ENCODE data around the gene ZCWPW1. TPM values are rescaled to one million over a fixed set of nuclear protein-coding genes. Genes with fewer than 3 reads are reported as not detected.

The ZCWPW1 gene
- total and polyA plus RNA-seq, 10 of the 15 experiments (the other 5 are each of a cell fraction or from before 2014, with no cell fraction given) = 1.3 to 4.4 (median 3.7) TPM

- ChIA-PET RAD21 (ENCODE audit: unreplicated experiment) (interaction anchor here (1.3 to 2.0 kb wide), 2 partner anchors 59 to 67 kb away, joined by 3 to 4 read pairs; no protein-coding TSS in a partner anchor), SMC1A (ENCODE audit: uncharacterized antibody, unreplicated experiment) (interaction anchor here (0.6 to 1.4 kb wide), 3 partner anchors 17 to 22 kb away, joined by 3 to 6 read pairs (median 4); no protein-coding TSS in a partner anchor), CTCF (interaction anchor here (0.6 to 1.9 kb wide), 3 partner anchors 9 to 59 kb away, joined by 3 to 6 read pairs (median 4); no protein-coding TSS in a partner anchor), POLR2A (interaction anchor here (0.6 to 1.2 kb wide), 4 partner anchors 9 to 53 kb away, joined by 3 to 5 read pairs (median 4); no protein-coding TSS in a partner anchor)
- Histone ChIP-seq H3K79me2 (ENCODE audit: control insufficient read depth, insufficient read depth, low read length) (peaks cover 56% of the 10 kb centered on the region), H3K27me3 (replicated peaks in 1 of 2; ENCODE audit: control insufficient read depth in 2 of 2, insufficient read depth in 2 of 2, low read length in 1 of 2) (no peaks in the 10 kb centered on the region), H4K20me1 (ENCODE audit: control insufficient read depth, insufficient read depth) (no peaks in the 10 kb centered on the region), H3K27ac (ENCODE audit: control insufficient read depth, insufficient read depth) (no peak overlapping the region), H3K4me2 (ENCODE audit: control insufficient read depth, insufficient read depth) (peak overlapping the region; percentile 5), H3K4me3 (no peak overlapping the region), H3K9ac (ENCODE audit: control insufficient read depth, insufficient read depth, low read length) (no peak overlapping the region), H3K9me3 (replicated peaks; ENCODE audit: control insufficient read depth, insufficient read depth, low read length) (no peaks in the 10 kb centered on the region), H2AFZ (ENCODE audit: control insufficient read depth, low read depth, low read length) (no peak overlapping the region), H3K36me3 (ENCODE audit: control insufficient read depth in 2 of 2, insufficient read depth in 2 of 2, low read length in 1 of 2) (peaks cover 5 to 16% of the 10 kb centered on the region in 2 experiments; a peak in 3 of 4 replicates), H3K4me1 (ENCODE audit: control insufficient read depth, insufficient read depth, low read length) (peaks cover 24% of the 10 kb centered on the region)
- WGBS (ENCODE audit: insufficient coverage, insufficient replicate concordance, low lambda C conversion rate, missing lambda C conversion rate) = 64% methylated on average over 10 of the region's 10 CpGs
- TF ChIP-seq BHLHE40 (IDR thresholded peaks at IDR 0.05; ENCODE audit: borderline replicate concordance in 1 of 2, low read depth in 2 of 2, low read length in 1 of 2) (peak; percentile 51 to 74; a peak in 2 of 4 replicates), ASH2L (IDR thresholded peaks at IDR 0.05; ENCODE audit: borderline replicate concordance, low read depth) (no peak), POLR2AphosphoS5 (IDR thresholded peaks at IDR 0.05; ENCODE audit: low read length) (peak; percentile 68; the same call in 1 of the 2 replicates), POLR2A (IDR thresholded peaks at IDR 0.05; ENCODE audit: low read depth, low read length) (peak; percentile 35; the same call in 1 of the 2 replicates)
- intact Hi-C loops (cut with micrococcal nuclease; ENCODE audit: unreplicated experiment) (no loop called here), in situ Hi-C loops (cut with MboI) (no loop called here)
- DNase-seq (ENCODE audit: low read depth, low spot score) = no peak
- ATAC-seq = no peak
- no TSS peak for BruUV-seq (replicated peaks)
- FAIRE-seq = no peak
Observed at GRCh38 chr7:100433592-100434296, 5.2 kb upstream of the ZCWPW1 start.

DNA sequence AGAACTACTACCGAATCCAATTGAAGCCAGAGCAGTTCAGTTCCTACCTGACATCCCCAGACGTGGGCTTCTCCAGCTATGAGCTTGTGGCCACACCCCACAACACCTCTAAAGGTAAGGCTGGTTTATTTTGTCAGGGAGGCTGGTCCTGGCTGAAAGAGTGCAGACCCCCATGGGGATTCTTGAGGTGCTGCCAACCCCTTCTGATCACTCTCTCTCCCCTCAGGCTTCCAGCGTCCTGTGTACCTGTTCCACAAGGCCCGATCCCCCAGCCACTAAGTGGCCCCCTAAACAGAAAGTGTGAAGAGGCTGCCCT is 4.7 kb upstream of the ZCWPW1 start:
- FAIRE-seq (no peak), DNase-seq (ENCODE audit: low read depth, low spot score) (no peak), ATAC-seq (no peak)
- ChIA-PET CTCF (interaction anchor here (1.9 kb wide), 1 partner anchor 58 kb away, joined by 4 read pairs; no protein-coding TSS in a partner anchor), RAD21 (ENCODE audit: unreplicated experiment) (interaction anchor here (1.3 to 2.0 kb wide), 2 partner anchors 58 to 67 kb away, joined by 3 to 4 read pairs; no protein-coding TSS in a partner anchor), POLR2A (interaction anchor here (0.9 to 1.0 kb wide), 2 partner anchors 26 to 31 kb away, joined by 3 to 5 read pairs; partner anchors contain the start of gene SPACDR), SMC1A (ENCODE audit: uncharacterized antibody, unreplicated experiment) (no interaction called here)
- peak overlapping the region; percentile 0; the same call in 1 of the 2 replicates for H3K4me2 ChIP-seq (ENCODE audit: control insufficient read depth, insufficient read depth)
- no peak overlapping the region for H3K4me3 ChIP-seq
- H4K20me1 ChIP-seq (ENCODE audit: control insufficient read depth, insufficient read depth) = no peaks in the 10 kb centered on the region
- H2AFZ ChIP-seq (ENCODE audit: control insufficient read depth, low read depth, low read length) = no peak overlapping the region
- intact Hi-C loops (cut with micrococcal nuclease; ENCODE audit: unreplicated experiment) (no loop called here), in situ Hi-C loops (cut with MboI) (no loop called here)
- H3K79me2 ChIP-seq (ENCODE audit: control insufficient read depth, insufficient read depth, low read length) = peaks cover 56% of the 10 kb centered on the region
- BruUV-seq (replicated peaks) = no TSS peak
- no peaks in the 10 kb centered on the region for H3K9me3 ChIP-seq (replicated peaks; ENCODE audit: control insufficient read depth, insufficient read depth, low read length)
- no peak overlapping the region for H3K27ac ChIP-seq (ENCODE audit: control insufficient read depth, insufficient read depth)
- H3K27me3 ChIP-seq (replicated peaks in 1 of 2; ENCODE audit: control insufficient read depth in 2 of 2, insufficient read depth in 2 of 2, low read length in 1 of 2) = no peaks in the 10 kb centered on the region
- H3K36me3 ChIP-seq (ENCODE audit: control insufficient read depth in 2 of 2, insufficient read depth in 2 of 2, low read length in 1 of 2) = peaks cover 5 to 16% of the 10 kb centered on the region in 2 experiments; a peak in 3 of 4 replicates
- WGBS (ENCODE audit: insufficient coverage, insufficient replicate concordance, low lambda C conversion rate, missing lambda C conversion rate) = 36% methylated on average over 4 of the region's 4 CpGs
- H3K4me1 ChIP-seq (ENCODE audit: control insufficient read depth, insufficient read depth, low read length) = peaks cover 24% of the 10 kb centered on the region
- H3K9ac ChIP-seq (ENCODE audit: control insufficient read depth, insufficient read depth, low read length) = no peak overlapping the region
- no peak for TF ChIP-seq MEF2B (IDR thresholded peaks at IDR 0.05; ENCODE audit: partially characterized antibody, poor library complexity, severe bottlenecking)
- no peak for TF ChIP-seq CHD1 (IDR thresholded peaks at IDR 0.05; ENCODE audit: low read depth, low read length)
- TF ChIP-seq MXI1 (IDR thresholded peaks at IDR 0.05; ENCODE audit: low read depth, low read length) = no peak
- TF ChIP-seq ASH2L (IDR thresholded peaks at IDR 0.05; ENCODE audit: borderline replicate concordance, low read depth) = no peak
- no peak for TF ChIP-seq ZNF24 (IDR thresholded peaks at IDR 0.05)
- no peak for TF ChIP-seq PAX5 (IDR thresholded peaks at IDR 0.05; ENCODE audit: borderline replicate concordance, low read depth, low read length)
- no peak for TF ChIP-seq POLR2A (IDR thresholded peaks at IDR 0.05; ENCODE audit: low read depth, low read length)
- TF ChIP-seq, protein P1, sequence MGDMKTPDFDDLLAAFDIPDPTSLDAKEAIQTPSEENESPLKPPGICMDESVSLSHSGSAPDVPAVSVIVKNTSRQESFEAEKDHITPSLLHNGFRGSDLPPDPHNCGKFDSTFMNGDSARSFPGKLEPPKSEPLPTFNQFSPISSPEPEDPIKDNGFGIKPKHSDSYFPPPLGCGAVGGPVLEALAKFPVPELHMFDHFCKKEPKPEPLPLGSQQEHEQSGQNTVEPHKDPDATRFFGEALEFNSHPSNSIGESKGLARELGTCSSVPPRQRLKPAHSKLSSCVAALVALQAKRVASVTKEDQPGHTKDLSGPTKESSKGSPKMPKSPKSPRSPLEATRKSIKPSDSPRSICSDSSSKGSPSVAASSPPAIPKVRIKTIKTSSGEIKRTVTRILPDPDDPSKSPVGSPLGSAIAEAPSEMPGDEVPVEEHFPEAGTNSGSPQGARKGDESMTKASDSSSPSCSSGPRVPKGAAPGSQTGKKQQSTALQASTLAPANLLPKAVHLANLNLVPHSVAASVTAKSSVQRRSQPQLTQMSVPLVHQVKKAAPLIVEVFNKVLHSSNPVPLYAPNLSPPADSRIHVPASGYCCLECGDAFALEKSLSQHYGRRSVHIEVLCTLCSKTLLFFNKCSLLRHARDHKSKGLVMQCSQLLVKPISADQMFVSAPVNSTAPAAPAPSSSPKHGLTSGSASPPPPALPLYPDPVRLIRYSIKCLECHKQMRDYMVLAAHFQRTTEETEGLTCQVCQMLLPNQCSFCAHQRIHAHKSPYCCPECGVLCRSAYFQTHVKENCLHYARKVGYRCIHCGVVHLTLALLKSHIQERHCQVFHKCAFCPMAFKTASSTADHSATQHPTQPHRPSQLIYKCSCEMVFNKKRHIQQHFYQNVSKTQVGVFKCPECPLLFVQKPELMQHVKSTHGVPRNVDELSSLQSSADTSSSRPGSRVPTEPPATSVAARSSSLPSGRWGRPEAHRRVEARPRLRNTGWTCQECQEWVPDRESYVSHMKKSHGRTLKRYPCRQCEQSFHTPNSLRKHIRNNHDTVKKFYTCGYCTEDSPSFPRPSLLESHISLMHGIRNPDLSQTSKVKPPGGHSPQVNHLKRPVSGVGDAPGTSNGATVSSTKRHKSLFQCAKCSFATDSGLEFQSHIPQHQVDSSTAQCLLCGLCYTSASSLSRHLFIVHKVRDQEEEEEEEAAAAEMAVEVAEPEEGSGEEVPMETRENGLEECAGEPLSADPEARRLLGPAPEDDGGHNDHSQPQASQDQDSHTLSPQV (IDR thresholded peaks at IDR 0.05) = no peak
- no peak for TF ChIP-seq BCL11A (IDR thresholded peaks at IDR 0.05; ENCODE audit: low read depth, low read length)
- no peak for TF ChIP-seq STAT1 (conservative IDR thresholded peaks at IDR 0.05)
- no peak for TF ChIP-seq TCF12 (IDR thresholded peaks at IDR 0.05; ENCODE audit: low read depth, low read length)
